Measurements from ENCODE around the gene PHLPP1.

- TF ChIP-seq, protein P1, sequence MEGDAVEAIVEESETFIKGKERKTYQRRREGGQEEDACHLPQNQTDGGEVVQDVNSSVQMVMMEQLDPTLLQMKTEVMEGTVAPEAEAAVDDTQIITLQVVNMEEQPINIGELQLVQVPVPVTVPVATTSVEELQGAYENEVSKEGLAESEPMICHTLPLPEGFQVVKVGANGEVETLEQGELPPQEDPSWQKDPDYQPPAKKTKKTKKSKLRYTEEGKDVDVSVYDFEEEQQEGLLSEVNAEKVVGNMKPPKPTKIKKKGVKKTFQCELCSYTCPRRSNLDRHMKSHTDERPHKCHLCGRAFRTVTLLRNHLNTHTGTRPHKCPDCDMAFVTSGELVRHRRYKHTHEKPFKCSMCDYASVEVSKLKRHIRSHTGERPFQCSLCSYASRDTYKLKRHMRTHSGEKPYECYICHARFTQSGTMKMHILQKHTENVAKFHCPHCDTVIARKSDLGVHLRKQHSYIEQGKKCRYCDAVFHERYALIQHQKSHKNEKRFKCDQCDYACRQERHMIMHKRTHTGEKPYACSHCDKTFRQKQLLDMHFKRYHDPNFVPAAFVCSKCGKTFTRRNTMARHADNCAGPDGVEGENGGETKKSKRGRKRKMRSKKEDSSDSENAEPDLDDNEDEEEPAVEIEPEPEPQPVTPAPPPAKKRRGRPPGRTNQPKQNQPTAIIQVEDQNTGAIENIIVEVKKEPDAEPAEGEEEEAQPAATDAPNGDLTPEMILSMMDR (conservative IDR thresholded peaks at IDR 0.05; ENCODE audit: low read depth, low read length) = no peak
- no peak for TF ChIP-seq EZH2 (IDR thresholded peaks at IDR 0.05; ENCODE audit: borderline replicate concordance, low read depth, low read length, poor library complexity, severe bottlenecking)
Observed at GRCh38 chr18:62998443-62998842, 283.1 kb downstream of the PHLPP1 start.
